HG03039 (cell line): ENCODE results near the gene DLGAP4.
"Not testable (repeated sequence)": the region's sequence is repeated elsewhere in the genome, so short reads cannot be mapped to it uniquely, and the experiment has no call there.

Experiments
- ATAC-seq: cut with Tn5 transposase; IDR thresholded peaks from one replicate; pipeline ENCODE4 v1.9.1; 2021; ENCODE audit warnings: mild to moderate bottlenecking, moderate library complexity; ENCODE audit not compliant: unreplicated experiment

The DLGAP4 gene

GRCh38 chr20:36372666-36373065 lies 66.5 kb downstream of the DLGAP4 start:
- no peak for ATAC-seq

GRCh38 chr20:36373089-36373488 lies 67.0 kb downstream of the DLGAP4 start:
- ATAC-seq, result no peak

GRCh38 chr20:36374995-36375394 lies 68.9 kb downstream of the DLGAP4 start:
- no peak for ATAC-seq

- ATAC-seq, result no peak
Observed at GRCh38 chr20:36377348-36378326, 71.5 kb downstream of the DLGAP4 start.

GRCh38 chr20:36378686-36379085 lies 72.5 kb downstream of the DLGAP4 start:
- ATAC-seq, result no peak

- not testable (repeated sequence) for ATAC-seq
Observed at GRCh38 chr20:36379914-36380313, 73.8 kb downstream of the DLGAP4 start.

- no peak for ATAC-seq
Observed at GRCh38 chr20:36384022-36384619, 78.0 kb downstream of the DLGAP4 start.

GRCh38 chr20:36385503-36385902 lies 79.4 kb downstream of the DLGAP4 start:
- ATAC-seq, result no peak

- ATAC-seq, result no peak
Observed at GRCh38 chr20:36386236-36386635, 80.1 kb downstream of the DLGAP4 start.

- no peak for ATAC-seq
Observed at GRCh38 chr20:36390269-36390668, 84.1 kb downstream of the DLGAP4 start.

- no peak for ATAC-seq
Observed at GRCh38 chr20:36390719-36391415, 84.7 kb downstream of the DLGAP4 start.

- no peak for ATAC-seq
Observed at GRCh38 chr20:36391456-36391855, 85.3 kb downstream of the DLGAP4 start.

GRCh38 chr20:36391955-36392354 lies 85.8 kb downstream of the DLGAP4 start:
- ATAC-seq, result no peak

GRCh38 chr20:36392989-36393388 lies 86.8 kb downstream of the DLGAP4 start:
- no peak for ATAC-seq

- ATAC-seq, result no peak
Observed at GRCh38 chr20:36394340-36394965, 88.3 kb downstream of the DLGAP4 start.

- no peak for ATAC-seq
Observed at GRCh38 chr20:36396340-36396739, 90.2 kb downstream of the DLGAP4 start.

- no peak for ATAC-seq
Observed at GRCh38 chr20:36396847-36397630, 90.9 kb downstream of the DLGAP4 start.

GRCh38 chr20:36398515-36398914 lies 92.4 kb downstream of the DLGAP4 start:
- no peak for ATAC-seq

- ATAC-seq, result no peak
Observed at GRCh38 chr20:36399147-36399968, 93.2 kb downstream of the DLGAP4 start.
